GM04504 (cell line): ENCODE results near the gene RHOT1.
"Not testable (repeated sequence)": the region's sequence is repeated elsewhere in the genome, so short reads cannot be mapped to it uniquely, and the experiment has no call there.

Experiments used
- DNase-seq: peaks from one replicate; pipeline ENCODE4 v3.0.0-alpha.2; 2012; ENCODE audit warnings: low read depth

Gene RHOT1

GRCh38 chr17:32124985-32125847 lies 17.1 kb upstream of the RHOT1 start:
- DNase-seq: no peak

- no peak for DNase-seq
Observed at GRCh38 chr17:32125848-32126153, 16.5 kb upstream of the RHOT1 start.

GRCh38 chr17:32126325-32126724 lies 16.0 kb upstream of the RHOT1 start:
- DNase-seq: no peak

- no peak for DNase-seq
Observed at GRCh38 chr17:32126746-32127145, 15.6 kb upstream of the RHOT1 start.

- DNase-seq: peak; percentile 57
Observed at GRCh38 chr17:32127158-32127897, 15.0 kb upstream of the RHOT1 start.

GRCh38 chr17:32128470-32128869 lies 13.8 kb upstream of the RHOT1 start:
- DNase-seq: not testable (repeated sequence)

- DNase-seq: not testable (repeated sequence)
Observed at GRCh38 chr17:32135497-32136117, 6.7 kb upstream of the RHOT1 start.

- DNase-seq: no peak
Observed at GRCh38 chr17:32136856-32137255, 5.4 kb upstream of the RHOT1 start.

GRCh38 chr17:32139504-32139903 lies 2.8 kb upstream of the RHOT1 start:
- not testable (repeated sequence) for DNase-seq

- peak; percentile 71 for DNase-seq
Observed at GRCh38 chr17:32141258-32141657, 1.0 kb upstream of the RHOT1 start.

GRCh38 chr17:32141679-32142037 lies 644 bp upstream of the RHOT1 start:
- no peak for DNase-seq

- no peak for DNase-seq
Observed at GRCh38 chr17:32142857-32143526, 690 bp downstream of the RHOT1 start.

GRCh38 chr17:32143527-32143870 lies 1.2 kb downstream of the RHOT1 start:
- no peak for DNase-seq

GRCh38 chr17:32144442-32144841 lies 2.1 kb downstream of the RHOT1 start:
- DNase-seq: not testable (repeated sequence)

- no peak for DNase-seq
Observed at GRCh38 chr17:32148351-32148750, 6.0 kb downstream of the RHOT1 start.

- no peak for DNase-seq
Observed at GRCh38 chr17:32150358-32150757, 8.1 kb downstream of the RHOT1 start.

- no peak for DNase-seq
Observed at GRCh38 chr17:32152130-32152529, 9.8 kb downstream of the RHOT1 start.

GRCh38 chr17:32155896-32156295 lies 13.6 kb downstream of the RHOT1 start:
- no peak for DNase-seq

GRCh38 chr17:32156656-32157055 lies 14.4 kb downstream of the RHOT1 start:
- DNase-seq: no peak

GRCh38 chr17:32157225-32157624 lies 14.9 kb downstream of the RHOT1 start:
- no peak for DNase-seq

GRCh38 chr17:32158870-32159585 lies 16.7 kb downstream of the RHOT1 start:
- no peak for DNase-seq
